ENCODE measurements around the gene CDIP1.
"Not testable (repeated sequence)": the region's sequence is repeated elsewhere in the genome, so short reads cannot be mapped to it uniquely, and the experiment has no call there.

Gene CDIP1

GRCh38 chr16:4538350-4539235 lies at the start of gene CDIP1:
Gene CDIP1, minus strand, starts transcription at chr16:4538773. Its CDS starts 24,643 bp downstream, at chr16:4514130.
- DNase-seq (ENCODE audit: low spot score): peak; percentile 96

- no peak for DNase-seq (ENCODE audit: low spot score)
These were observed 47.7 kb upstream of the CDIP1 start for GRCh38 chr16:4586291-4586690.

GRCh38 chr16:4583906-4584305 lies 45.3 kb upstream of the CDIP1 start:
- DNase-seq (ENCODE audit: low spot score): no peak

- DNase-seq (ENCODE audit: low spot score): no peak
These were observed 41.7 kb upstream of the CDIP1 start for GRCh38 chr16:4580250-4580649.

GRCh38 chr16:4578961-4579530 lies 40.5 kb upstream of the CDIP1 start:
- no peak for DNase-seq (ENCODE audit: low spot score)

DNA sequence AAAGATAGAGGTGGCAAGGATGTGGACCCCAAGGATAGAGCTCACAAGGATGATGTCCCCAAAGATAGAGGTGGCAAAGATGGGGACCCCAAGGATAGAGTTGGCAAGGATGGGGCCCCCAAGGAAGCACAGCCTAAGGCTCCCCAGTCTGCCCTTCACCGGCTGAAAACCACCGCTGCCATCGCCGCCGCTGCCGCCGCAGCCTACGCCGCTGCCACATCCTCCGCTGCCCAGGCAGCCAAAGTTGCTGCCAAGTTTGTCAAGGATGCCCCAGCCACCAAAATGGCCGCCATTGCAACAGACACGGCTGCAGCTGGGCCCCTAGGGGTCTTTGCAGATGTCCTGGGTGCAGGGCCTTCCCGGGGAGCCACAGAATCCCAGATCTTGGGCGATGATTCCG lies 37.4 kb upstream of the CDIP1 start:
- no peak for DNase-seq (ENCODE audit: low spot score)

GRCh38 chr16:4574919-4575705 lies 36.5 kb upstream of the CDIP1 start:
- no peak for DNase-seq (ENCODE audit: low spot score)

GRCh38 chr16:4573926-4574325 lies 35.4 kb upstream of the CDIP1 start:
- not testable (repeated sequence) for DNase-seq (ENCODE audit: low spot score)

DNA sequence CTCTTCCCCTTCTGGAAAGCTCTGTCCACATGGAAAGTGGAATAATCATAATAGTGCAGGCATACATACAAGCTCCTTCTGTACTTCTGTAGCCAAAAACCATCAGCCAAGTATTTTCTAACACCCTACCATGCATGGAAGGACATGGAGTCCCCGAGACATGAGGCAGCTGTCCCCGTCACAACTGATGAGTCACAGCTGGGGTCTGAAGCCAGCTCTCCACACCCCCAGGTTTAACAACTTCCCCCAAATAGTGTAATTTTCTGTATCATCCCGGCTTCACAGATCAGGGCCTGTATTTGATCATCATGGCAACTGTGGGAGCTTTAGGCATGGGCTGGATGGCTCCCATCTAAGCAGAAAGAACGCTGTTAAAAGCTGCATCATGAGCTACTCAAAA lies 34.1 kb upstream of the CDIP1 start:
- no peak for DNase-seq (ENCODE audit: low spot score)

- DNase-seq (ENCODE audit: low spot score): no peak
These were observed 32.2 kb upstream of the CDIP1 start for GRCh38 chr16:4570688-4571321.

DNA sequence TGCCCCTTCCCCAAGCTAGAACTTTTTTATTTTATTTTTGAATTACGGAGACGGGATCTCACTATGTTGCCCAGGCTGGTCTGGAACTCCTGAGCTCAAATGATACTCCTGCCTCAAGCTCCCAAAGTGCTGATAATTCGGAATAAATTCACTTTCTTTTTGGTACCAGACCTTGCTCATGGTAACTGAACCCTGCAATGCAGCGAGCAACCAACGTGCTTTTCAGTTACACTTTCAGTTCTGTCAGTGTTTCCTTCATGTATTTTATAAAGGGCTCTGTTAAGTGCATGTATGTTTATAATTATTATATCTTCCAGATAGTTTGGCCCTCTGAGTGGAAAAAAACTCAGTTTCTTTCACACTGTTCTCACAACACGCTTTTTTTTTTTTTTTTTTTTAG lies 31.5 kb upstream of the CDIP1 start:
- DNase-seq (ENCODE audit: low spot score): no peak

GRCh38 chr16:4566144-4566543 lies 27.6 kb upstream of the CDIP1 start:
- peak; percentile 13 for DNase-seq (ENCODE audit: low spot score)

- DNase-seq (ENCODE audit: low spot score): no peak
These were observed 26.2 kb upstream of the CDIP1 start for GRCh38 chr16:4564661-4565267.

- no peak for DNase-seq (ENCODE audit: low spot score)
These were observed 23.0 kb upstream of the CDIP1 start for GRCh38 chr16:4561596-4561995.

DNA sequence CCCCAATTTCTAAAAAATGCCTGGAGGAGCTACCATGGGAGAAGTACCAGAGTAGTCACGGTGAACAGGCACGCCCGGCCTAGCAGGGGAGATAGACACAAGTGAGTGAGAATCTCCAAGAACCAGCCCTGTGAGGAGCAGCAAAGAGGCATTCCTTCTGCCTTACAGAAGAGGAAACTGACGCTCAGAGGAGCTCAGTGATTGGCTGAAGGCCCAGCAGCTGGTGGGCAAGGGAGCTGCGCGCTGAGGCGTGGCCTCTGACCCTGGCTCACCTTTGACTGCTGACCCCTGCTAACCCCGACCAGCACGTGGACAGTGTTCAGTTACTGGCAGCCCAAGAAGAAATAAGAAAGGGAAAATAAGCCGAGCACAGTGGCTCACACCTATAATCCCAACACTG lies 19.4 kb upstream of the CDIP1 start:
- no peak for DNase-seq (ENCODE audit: low spot score)

GRCh38 chr16:4556580-4556979 lies 18.0 kb upstream of the CDIP1 start:
- DNase-seq (ENCODE audit: low spot score): no peak

DNA sequence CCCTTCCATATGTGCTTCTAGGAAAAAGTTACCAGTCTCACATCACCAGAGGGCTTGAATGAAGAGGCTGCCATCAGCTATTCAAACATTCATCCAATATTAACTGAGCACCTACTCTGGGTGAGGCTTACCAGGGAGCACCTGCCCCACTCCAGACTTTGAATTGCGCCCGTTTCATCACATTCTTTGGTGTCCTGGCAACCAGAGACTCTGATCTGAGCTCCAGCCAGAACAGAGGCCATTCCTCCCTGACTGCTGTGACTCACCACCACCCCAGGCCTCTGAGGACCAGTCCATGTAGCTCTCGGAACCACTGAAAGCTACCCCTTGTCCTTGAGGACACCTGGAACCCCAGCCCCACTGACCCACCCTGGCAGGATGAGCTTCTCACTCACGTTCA lies 17.5 kb upstream of the CDIP1 start, which contains the start of gene C16orf96:
Gene C16orf96 (plus strand): TSS at position 229 of the 400 bp plus-strand sequence. CDS start 150 bp downstream, at position 379.
- no peak for DNase-seq (ENCODE audit: low spot score)

DNA sequence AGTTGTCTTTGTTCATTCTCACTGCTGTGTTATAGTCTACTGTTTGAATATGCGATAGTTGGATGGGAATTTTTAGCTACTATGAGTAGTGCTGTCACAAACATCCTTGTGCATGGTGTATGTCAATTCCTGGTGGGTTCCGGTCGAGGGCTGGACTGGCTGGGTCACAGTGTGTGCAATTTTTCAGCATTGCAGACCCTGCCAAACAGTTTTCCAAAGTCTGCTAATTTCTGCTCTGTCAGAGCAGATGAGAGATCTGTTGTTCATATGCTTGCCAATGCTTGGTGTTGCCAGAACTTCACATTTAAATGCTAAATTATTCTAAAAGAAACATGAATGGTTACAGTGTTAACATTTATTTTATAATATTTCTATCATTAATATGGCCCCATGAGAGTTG lies 14.0 kb upstream of the CDIP1 start:
- no peak for DNase-seq (ENCODE audit: low spot score)

DNA sequence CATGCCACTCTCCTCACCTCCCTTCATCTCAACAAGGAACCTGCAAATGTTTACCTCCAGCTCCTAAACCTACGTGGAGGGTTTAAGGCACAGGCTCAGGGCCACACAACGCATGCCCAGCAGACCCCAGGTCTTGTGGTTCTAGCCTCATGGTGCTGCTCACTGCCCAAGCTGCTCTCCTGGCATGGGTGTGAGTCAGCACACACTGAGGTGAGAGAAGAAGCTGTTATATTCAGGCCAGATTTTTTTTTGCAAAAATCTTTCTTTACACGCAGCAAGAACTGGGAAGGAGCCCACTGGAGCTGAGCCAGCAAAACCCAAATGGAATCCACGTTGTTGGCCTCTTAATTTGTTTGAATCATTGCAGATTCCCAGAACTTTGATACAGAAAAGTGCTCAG lies 12.0 kb upstream of the CDIP1 start:
- no peak for DNase-seq (ENCODE audit: low spot score)

DNA sequence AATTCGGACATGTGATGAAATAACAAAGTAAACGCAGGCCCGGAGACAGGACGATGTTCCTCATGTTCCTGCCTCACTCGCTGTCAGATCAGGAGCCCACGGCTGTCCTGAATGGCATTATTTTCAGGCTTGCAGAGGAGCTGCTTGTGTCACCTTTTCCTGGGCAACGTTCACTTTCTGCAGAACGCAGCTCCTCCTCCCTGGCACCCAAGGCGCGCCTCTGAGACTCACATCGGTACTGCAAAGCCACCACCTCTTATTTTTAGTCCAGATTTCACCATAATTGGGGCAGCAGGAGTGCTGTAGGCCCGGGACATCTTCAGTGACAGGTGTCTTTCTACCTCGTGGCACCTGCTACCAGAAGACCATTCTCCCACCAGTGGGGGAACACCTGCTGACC lies 9.6 kb upstream of the CDIP1 start:
- DNase-seq (ENCODE audit: low spot score): no peak

- DNase-seq (ENCODE audit: low spot score): no peak
These were observed 5.9 kb upstream of the CDIP1 start for GRCh38 chr16:4544473-4544872.

Measured in activated CD4-positive, alpha-beta T cell treated with anti-CD3 and anti-CD28 coated beads, Interleukin-2, Interleukin-4, amounts not matched to agents 100 ng/mL and 50 ng/mL, durations not matched to agents 16 hours and 8 hours (primary cell).